Calu3 (cell line): Measurements from ENCODE around the gene NSDHL. TPM values are rescaled to one million over a fixed set of nuclear protein-coding genes. Genes with fewer than 3 reads are reported as not detected.

Experiments
- BruUV-seq: library from RNA; stranded (reverse); fragments of 400-500 nt; replicated peaks from 2 replicates; lab custom pipeline; 2021; lab: Mats Ljungman, UMichigan
- CTCF ChIA-PET: fragments of 300-600 bp; sonication (Branson Sonifier 250); formaldehyde crosslinking; loops from one replicate; lab custom pipeline; 2022; ENCODE audit warnings: antibody characterized with exemption; lab: Charles Lee
- DNase-seq: peaks from one replicate; pipeline ENCODE4 v3.0.0; 2022
- H3K27ac Mint-ChIP-seq: one replicate; pipeline ENCODE4 v1.8.0; 2022; ENCODE audit warnings: mixed read lengths; ENCODE audit not compliant: unreplicated experiment
- H3K27me3 Mint-ChIP-seq: one replicate; pipeline ENCODE4 v1.8.0; 2022; ENCODE audit warnings: mixed read lengths; ENCODE audit not compliant: unreplicated experiment
- H3K36me3 Mint-ChIP-seq: one replicate; pipeline ENCODE4 v1.8.0; 2022; ENCODE audit warnings: mild to moderate bottlenecking, moderate library complexity, mixed read lengths; ENCODE audit not compliant: insufficient read depth, unreplicated experiment
- H3K4me1 Mint-ChIP-seq: one replicate; pipeline ENCODE4 v1.8.0; 2022; ENCODE audit warnings: mild to moderate bottlenecking, low read depth, mixed read lengths; ENCODE audit not compliant: unreplicated experiment
- H3K4me3 Mint-ChIP-seq: one replicate; pipeline ENCODE4 v1.8.0; 2022; ENCODE audit warnings: mild to moderate bottlenecking, low read depth, moderate library complexity, mixed read lengths; ENCODE audit not compliant: unreplicated experiment
- H3K9me3 Mint-ChIP-seq: one replicate; pipeline ENCODE4 v1.8.0; 2022; ENCODE audit warnings: low read depth, mixed read lengths; ENCODE audit not compliant: unreplicated experiment
- CTCF ChIP-seq: fragments of 200-600 bp; IDR thresholded peaks from one replicate; pipeline ENCODE4 v1.8.0; 2022; ENCODE audit warnings: antibody characterized with exemption; ENCODE audit not compliant: unreplicated experiment
- intact Hi-C: fragments of 100-400 bp; cut with micrococcal nuclease; formaldehyde crosslinking; loops from one replicate; pipeline ENCODE4 v1.10.0; 2022; ENCODE audit not compliant: unreplicated experiment
- total RNA-seq: library from RNA; stranded (reverse); gene quantifications from 2 replicates; pipeline ENCODE4 v1.2.3, GENCODE V29; 2022

Gene NSDHL
- total RNA-seq, 1 experiment from 2014 or later, result 38.1 TPM

- no peak for TF ChIP-seq CTCF
- Mint-ChIP-seq H3K4me1 (no peaks in the 10 kb centered on the region), H3K9me3 (no peaks in the 10 kb centered on the region), H3K4me3 (no peak overlapping the region), H3K27me3 (peaks cover 78% of the 10 kb centered on the region), H3K36me3 (no peaks in the 10 kb centered on the region), H3K27ac (no peak overlapping the region)
- intact Hi-C loops, result no loop called here
- BruUV-seq, result no TSS peak
- CTCF ChIA-PET, result no interaction called here
- no peak for DNase-seq
These were observed 55.9 kb downstream of the NSDHL start for GRCh38 chrX:152886716-152887115.

GRCh38 chrX:152892499-152892898 is 61.6 kb downstream of the NSDHL start:
- H3K9me3 Mint-ChIP-seq, result no peaks in the 10 kb centered on the region
- peaks cover 12% of the 10 kb centered on the region for H3K36me3 Mint-ChIP-seq
- no peak for TF ChIP-seq CTCF
- BruUV-seq, result no TSS peak
- H3K4me3 Mint-ChIP-seq, result no peak overlapping the region
- DNase-seq, result no peak
- CTCF ChIA-PET, result no interaction called here
- peaks cover 35% of the 10 kb centered on the region for H3K4me1 Mint-ChIP-seq
- peaks cover 41% of the 10 kb centered on the region for H3K27me3 Mint-ChIP-seq
- no peak overlapping the region for H3K27ac Mint-ChIP-seq
- intact Hi-C loops, result no loop called here

GRCh38 chrX:152892999-152893891 is 62.4 kb downstream of the NSDHL start:
- Mint-ChIP-seq H3K4me1 (peaks cover 35% of the 10 kb centered on the region), H3K27ac (no peak overlapping the region)
- no TSS peak for BruUV-seq

GRCh38 chrX:152893980-152894610 is 63.2 kb downstream of the NSDHL start:
- H3K9me3 Mint-ChIP-seq, result no peaks in the 10 kb centered on the region
- CTCF ChIA-PET, result no interaction called here
- H3K27ac Mint-ChIP-seq, result no peak overlapping the region
- peaks cover 26% of the 10 kb centered on the region for H3K27me3 Mint-ChIP-seq
- H3K4me3 Mint-ChIP-seq, result no peak overlapping the region
- peaks cover 35% of the 10 kb centered on the region for H3K4me1 Mint-ChIP-seq
- H3K36me3 Mint-ChIP-seq, result peaks cover 12% of the 10 kb centered on the region
- no peak for DNase-seq
- no peak for TF ChIP-seq CTCF
- intact Hi-C loops, result no loop called here
- no TSS peak for BruUV-seq

More at GRCh38 chrX:152892999-152893891, 62.4 kb downstream of the NSDHL start:
- intact Hi-C loops, result no loop called here
- no peak for TF ChIP-seq CTCF
- Mint-ChIP-seq H3K4me3 (no peak overlapping the region), H3K36me3 (peaks cover 12% of the 10 kb centered on the region), H3K27me3 (peaks cover 35% of the 10 kb centered on the region), H3K9me3 (no peaks in the 10 kb centered on the region)
- no peak for DNase-seq
- CTCF ChIA-PET, result no interaction called here
